Prostate gland (tissue), 2 donors: Measurements from ENCODE around the gene CTNNA2. TPM values are rescaled to one million over a fixed set of nuclear protein-coding genes. Genes with fewer than 3 reads are reported as not detected.

Source experiments
- DNase-seq: peaks from one replicate; pipeline ENCODE4 v3.0.0-alpha.2; 2019; ENCODE audit warnings: low spot score
- H3K27ac ChIP-seq, 2 donors: fragments of 200-600 bp; sonication (generic); 2 replicates each; pipeline ENCODE4 v1.5.1; 2017 to 2019
- H3K27me3 ChIP-seq: fragments of 200-600 bp; sonication (generic); replicated peaks from 2 replicates; pipeline ENCODE4 v1.5.1; 2019; ENCODE audit not compliant: insufficient read depth
- H3K36me3 ChIP-seq, 2 donors: fragments of 200-600 bp; sonication (generic); 1 replicate in 1 of 2; 2 replicates in 1 of 2; pipeline versions ENCODE4 v1.5.1 to v1.8.1; 2017 to 2019
- H3K4me1 ChIP-seq: fragments of 200-600 bp; sonication (generic); replicated peaks from 2 replicates; pipeline ENCODE4 v1.5.1; 2019
- H3K4me3 ChIP-seq, 2 donors: fragments of 200-600 bp; sonication (generic); 2 replicates each; pipeline ENCODE4 v1.5.1; 2017 to 2019
- H3K9me3 ChIP-seq: fragments of 200-600 bp; sonication (generic); 2 replicates; pipeline ENCODE4 v1.5.1; 2017
- CTCF ChIP-seq, 4 experiments: fragments of 200-600 bp in 2 of 4; fragments of 450-650 bp in 2 of 4; sonication (generic) in 2 of 4; IDR thresholded peaks; 1 replicate in 3 of 4; 2 replicates in 1 of 4; pipeline ENCODE4 v1.5.1; 2016 to 2019; ENCODE audit warnings: antibody characterized with exemption in 4 of 4, mild to moderate bottlenecking in 2 of 4, moderate library complexity in 2 of 4
- POLR2A ChIP-seq: fragments of 450-650 bp; IDR thresholded peaks from one replicate; pipeline ENCODE4 v1.6.1; 2016; ENCODE audit warnings: antibody characterized with exemption, mild to moderate bottlenecking
- POLR2AphosphoS5 ChIP-seq: sonication (generic); formaldehyde crosslinking; IDR thresholded peaks from one replicate; pipeline ENCODE4 v1.6.1; 2017; ENCODE audit warnings: antibody characterized with exemption
- WGBS: methylation state at CpG from one replicate; pipeline ENCODE4 v1.1.5; 2018; 5-methylcytosine and 5-hydroxymethylcytosine counted together
- intact Hi-C: fragments of 100-400 bp; cut with DNase I; formaldehyde crosslinking; loops from one replicate; pipeline ENCODE4 v1.14.2; 2022
- total RNA-seq, 2 donors: library from RNA; depleted of rRNA; stranded (reverse); fragments of >200 nt; gene quantifications; one replicate each; pipeline ENCODE4 v1.1.0, GENCODE V29; 2016

Gene CTNNA2
- total RNA-seq, 2 donors from 2014 or later = 24.3 TPM; not detected in 1

- TF ChIP-seq CTCF (IDR thresholded peaks at IDR 0.05) (no peak), POLR2A (no peak), POLR2AphosphoS5 (no peak)
- Histone ChIP-seq H3K4me1 (no peaks in the 10 kb centered on the region), H3K27ac (no peak overlapping the region), H3K4me3 (no peak overlapping the region), H3K27me3 (no peaks in the 10 kb centered on the region), H3K9me3 (no peaks in the 10 kb centered on the region), H3K36me3 (no peaks in the 10 kb centered on the region)
- intact Hi-C loops = no loop called here
- no peak for DNase-seq
Observed at GRCh38 chr2:80217446-80217845, 704.6 kb downstream of the CTNNA2 start.

GRCh38 chr2:80222644-80223043 lies 709.8 kb downstream of the CTNNA2 start:
- intact Hi-C loops = no loop called here
- TF ChIP-seq CTCF (IDR thresholded peaks at IDR 0.05) (no peak), POLR2AphosphoS5 (no peak), POLR2A (no peak)
- Histone ChIP-seq H3K4me3 (no peak overlapping the region), H3K27ac (no peak overlapping the region), H3K36me3 (no peaks in the 10 kb centered on the region), H3K27me3 (no peaks in the 10 kb centered on the region), H3K4me1 (no peaks in the 10 kb centered on the region), H3K9me3 (no peaks in the 10 kb centered on the region)
- DNase-seq = no peak
- 74% methylated on average over 2 of the region's 2 CpGs for WGBS

- TF ChIP-seq POLR2AphosphoS5 (no peak), POLR2A (no peak), CTCF (IDR thresholded peaks at IDR 0.05) (no peak)
- no peaks in the 10 kb centered on the region for H3K4me1 ChIP-seq
- 88% methylated on average over 1 of the region's 1 CpG for WGBS
- no peaks in the 10 kb centered on the region for H3K27me3 ChIP-seq
- DNase-seq = no peak
- intact Hi-C loops = no loop called here
- no peak overlapping the region for H3K27ac ChIP-seq
- no peak overlapping the region for H3K4me3 ChIP-seq
- no peaks in the 10 kb centered on the region for H3K36me3 ChIP-seq
- no peaks in the 10 kb centered on the region for H3K9me3 ChIP-seq
Observed at GRCh38 chr2:80231421-80231820, 718.6 kb downstream of the CTNNA2 start.

- Histone ChIP-seq H3K4me3 (no peak overlapping the region), H3K4me1 (no peaks in the 10 kb centered on the region), H3K27me3 (no peaks in the 10 kb centered on the region), H3K9me3 (no peaks in the 10 kb centered on the region), H3K36me3 (no peaks in the 10 kb centered on the region), H3K27ac (no peak overlapping the region)
- TF ChIP-seq POLR2AphosphoS5 (no peak), CTCF (IDR thresholded peaks at IDR 0.05) (no peak), POLR2A (no peak)
- WGBS = 86% methylated on average over 1 of the region's 1 CpG
- intact Hi-C loops = no loop called here
- no peak for DNase-seq
Observed at GRCh38 chr2:80233333-80233732, 720.5 kb downstream of the CTNNA2 start.

GRCh38 chr2:80238692-80239469 lies 726.0 kb downstream of the CTNNA2 start:
- Histone ChIP-seq H3K4me1 (no peaks in the 10 kb centered on the region), H3K9me3 (no peaks in the 10 kb centered on the region), H3K27me3 (no peaks in the 10 kb centered on the region), H3K36me3 (no peaks in the 10 kb centered on the region), H3K4me3 (no peak overlapping the region), H3K27ac (no peak overlapping the region)
- TF ChIP-seq POLR2AphosphoS5 (no peak), CTCF (IDR thresholded peaks at IDR 0.05) (peak in 3 of 4 experiments; percentile 6 to 52 (median 14)), POLR2A (no peak)
- WGBS = 69% methylated on average over 11 of the region's 11 CpGs
- DNase-seq = no peak
- intact Hi-C loops = no loop called here
